ENCODE measurements around the gene SYT12. TPM values are rescaled to one million over a fixed set of nuclear protein-coding genes. Genes with fewer than 3 reads are reported as not detected.

The SYT12 gene
- total and polyA plus RNA-seq, 12 donors, result 0.67 to 55.6 (median 3.4) TPM

- WGBS, 4 donors, result 64 to 89% (median 85%) methylated on average over 4 to 7 of the region's 7 CpGs
- no peak for DNase-seq
Measured at GRCh38 chr11:67010296-67010905, 12.5 kb upstream of the SYT12 start.

GRCh38 chr11:67013511-67014045 lies 9.4 kb upstream of the SYT12 start:
- 88 to 91% (median 90%) methylated on average over 9 to 11 of the region's 11 CpGs for WGBS, 4 donors
- Histone ChIP-seq H3K4me3 (no peak overlapping the region), H3K36me3 (replicated peaks in 1 of 2) (no peaks in the 10 kb centered on the region), H3K4me1 (replicated peaks in 1 of 2) (no peaks in the 10 kb centered on the region), H3K9me3 (replicated peaks in 1 of 3) (no peaks in the 10 kb centered on the region), H3K27me3 (no peaks in the 10 kb centered on the region), H3K27ac (no peak overlapping the region)
- intact Hi-C loops (cut with DNase I), result no loop called here
- no peak for TF ChIP-seq CTCF (IDR thresholded peaks at IDR 0.05)
- TF ChIP-seq POLR2A (IDR thresholded peaks at IDR 0.05), result no peak
- no peak for DNase-seq

More at GRCh38 chr11:67010296-67010905, 12.5 kb upstream of the SYT12 start:
- Histone ChIP-seq H3K9me3 (replicated peaks in 1 of 3) (no peaks in the 10 kb centered on the region), H3K4me3 (no peak overlapping the region), H3K4me1 (replicated peaks in 1 of 2) (no peaks in the 10 kb centered on the region), H3K36me3 (replicated peaks in 1 of 2) (no peaks in the 10 kb centered on the region), H3K27me3 (no peaks in the 10 kb centered on the region), H3K27ac (no peak overlapping the region)
- no peak for TF ChIP-seq CTCF (IDR thresholded peaks at IDR 0.05)
- no peak for TF ChIP-seq POLR2A (IDR thresholded peaks at IDR 0.05)
- intact Hi-C loops (cut with DNase I), result no loop called here

- H3K27ac ChIP-seq, result no peak overlapping the region
- no peaks in the 10 kb centered on the region for H3K36me3 ChIP-seq (replicated peaks in 1 of 2)
- H3K4me3 ChIP-seq, result no peak overlapping the region
- no peaks in the 10 kb centered on the region for H3K4me1 ChIP-seq (replicated peaks in 1 of 2)
- no peaks in the 10 kb centered on the region for H3K27me3 ChIP-seq
- DNase-seq, result no peak
- intact Hi-C loops (cut with DNase I), result no loop called here
- TF ChIP-seq POLR2A (IDR thresholded peaks at IDR 0.05), result no peak
- no peak for TF ChIP-seq CTCF (IDR thresholded peaks at IDR 0.05)
- whole genome bisulfite sequencing, 4 donors, result 95 to 98% (median 95%) methylated on average over 3 to 7 of the region's 7 CpGs; no CpG with 5 or more reads in 1 of the 4 donors
- H3K9me3 ChIP-seq (replicated peaks in 1 of 3), result no peaks in the 10 kb centered on the region
Measured at GRCh38 chr11:67014343-67014742, 8.6 kb upstream of the SYT12 start.

GRCh38 chr11:67015048-67015447 lies 7.9 kb upstream of the SYT12 start:
- 87 to 96% (median 93%) methylated on average over 4 to 8 of the region's 8 CpGs for WGBS, 4 donors
- Histone ChIP-seq H3K4me1 (replicated peaks in 1 of 2) (no peaks in the 10 kb centered on the region), H3K36me3 (replicated peaks in 1 of 2) (no peaks in the 10 kb centered on the region), H3K4me3 (no peak overlapping the region), H3K27ac (no peak overlapping the region), H3K9me3 (replicated peaks in 1 of 3) (no peaks in the 10 kb centered on the region), H3K27me3 (no peaks in the 10 kb centered on the region)
- TF ChIP-seq POLR2A (IDR thresholded peaks at IDR 0.05) (no peak), CTCF (IDR thresholded peaks at IDR 0.05) (no peak)
- no peak for DNase-seq
- intact Hi-C loops (cut with DNase I), result no loop called here
